ENCODE data around the gene SLC37A2. TPM values are rescaled to one million over a fixed set of nuclear protein-coding genes. Genes with fewer than 3 reads are reported as not detected.

SLC37A2 gene
- total RNA-seq, 6 experiments from 2014 or later: 1.7 to 4.5 (median 3.7) TPM

- H3K9me3 Mint-ChIP-seq: no peaks in the 10 kb centered on the region
- H3K4me3 Mint-ChIP-seq: 0 out of 2 replicates have a peak overlapping the region, but pooled peaks have one; percentile 9
- no peaks in the 10 kb centered on the region for H3K36me3 Mint-ChIP-seq (ENCODE audit: low read depth)
- DNase-seq: no peak
- H3K27me3 Mint-ChIP-seq (ENCODE audit: insufficient read depth): peaks cover 4% of the 10 kb centered on the region
- H3K4me1 Mint-ChIP-seq (ENCODE audit: low read depth): peaks cover 42% of the 10 kb centered on the region
- no peak for TF ChIP-seq CTCF (IDR thresholded peaks at IDR 0.05)
- H3K27ac Mint-ChIP-seq: peak overlapping the region; percentile 47
These were observed 8.3 kb downstream of the SLC37A2 start for GRCh38 chr11:125071435-125071834.

GRCh38 chr11:125071846-125072217, 8.7 kb downstream of the SLC37A2 start:
- TF ChIP-seq CTCF (IDR thresholded peaks at IDR 0.05): no peak
- H3K27me3 Mint-ChIP-seq (ENCODE audit: insufficient read depth): peaks cover 4% of the 10 kb centered on the region
- H3K27ac Mint-ChIP-seq: no peak overlapping the region
- no peak overlapping the region for H3K4me3 Mint-ChIP-seq
- DNase-seq: no peak
- no peaks in the 10 kb centered on the region for H3K9me3 Mint-ChIP-seq
- no peaks in the 10 kb centered on the region for H3K36me3 Mint-ChIP-seq (ENCODE audit: low read depth)
- H3K4me1 Mint-ChIP-seq (ENCODE audit: low read depth): peaks cover 42% of the 10 kb centered on the region

GRCh38 chr11:125072218-125072960, 9.3 kb downstream of the SLC37A2 start:
- no peaks in the 10 kb centered on the region for H3K36me3 Mint-ChIP-seq (ENCODE audit: low read depth)
- H3K4me1 Mint-ChIP-seq (ENCODE audit: low read depth): peaks cover 42% of the 10 kb centered on the region
- H3K4me3 Mint-ChIP-seq: no peak overlapping the region
- peaks cover 4% of the 10 kb centered on the region for H3K27me3 Mint-ChIP-seq (ENCODE audit: insufficient read depth)
- H3K27ac Mint-ChIP-seq: no peak overlapping the region
- no peak for TF ChIP-seq CTCF (IDR thresholded peaks at IDR 0.05)
- DNase-seq: no peak
- H3K9me3 Mint-ChIP-seq: no peaks in the 10 kb centered on the region

- no peaks in the 10 kb centered on the region for H3K36me3 Mint-ChIP-seq (ENCODE audit: low read depth)
- peaks cover 4% of the 10 kb centered on the region for H3K27me3 Mint-ChIP-seq (ENCODE audit: insufficient read depth)
- DNase-seq: no peak
These were observed 10.0 kb downstream of the SLC37A2 start for GRCh38 chr11:125072961-125073590.

More at GRCh38 chr11:125072961-125073590, 10.0 kb downstream of the SLC37A2 start:
- H3K9me3 Mint-ChIP-seq: no peaks in the 10 kb centered on the region
- TF ChIP-seq CTCF (IDR thresholded peaks at IDR 0.05): no peak
- peaks cover 42% of the 10 kb centered on the region for H3K4me1 Mint-ChIP-seq (ENCODE audit: low read depth)
- H3K27ac Mint-ChIP-seq: no peak overlapping the region
- no peak overlapping the region for H3K4me3 Mint-ChIP-seq
